GM06990 (cell line): ENCODE data around the gene LRRC8A.
"Not testable (repeated sequence)": the region's sequence is repeated elsewhere in the genome, so short reads cannot be mapped to it uniquely, and the experiment has no call there.

Experiments
- DNase-seq: peaks from one replicate; pipeline ENCODE4 v3.0.0-alpha.2; 2011; ENCODE audit not compliant: insufficient read length; ENCODE audit errors: extremely low read depth
- H3K27me3 ChIP-seq: replicated peaks from 2 replicates; pipeline ENCODE4 v1.6.0; 2011; ENCODE audit warnings: low read length; ENCODE audit not compliant: control insufficient read depth, insufficient read depth
- H3K36me3 ChIP-seq: 2 replicates; pipeline ENCODE4 v1.5.1; 2011; ENCODE audit warnings: low read length; ENCODE audit not compliant: control insufficient read depth, insufficient read depth
- H3K4me3 ChIP-seq: replicated peaks from 2 replicates; pipeline ENCODE4 v1.5.1; 2011; ENCODE audit warnings: low read depth, mild to moderate bottlenecking, control low read depth, low read length
- TF ChIP-seq, protein P1 (sequence below): IDR thresholded peaks from 2 replicates; pipeline ENCODE4 v1.5.1; 2011; ENCODE audit warnings: low read length, control low read depth, mild to moderate bottlenecking, inconsistent platforms; ENCODE audit not compliant: insufficient read depth, poor library complexity, severe bottlenecking

Gene LRRC8A

GRCh38 chr9:128840524-128840923, 41.4 kb upstream of the LRRC8A start:
- H3K36me3 ChIP-seq = no peaks in the 10 kb centered on the region; the same call in 1 of the 2 replicates
- H3K27me3 ChIP-seq = no peaks in the 10 kb centered on the region
- DNase-seq = no peak
- TF ChIP-seq, protein P1, sequence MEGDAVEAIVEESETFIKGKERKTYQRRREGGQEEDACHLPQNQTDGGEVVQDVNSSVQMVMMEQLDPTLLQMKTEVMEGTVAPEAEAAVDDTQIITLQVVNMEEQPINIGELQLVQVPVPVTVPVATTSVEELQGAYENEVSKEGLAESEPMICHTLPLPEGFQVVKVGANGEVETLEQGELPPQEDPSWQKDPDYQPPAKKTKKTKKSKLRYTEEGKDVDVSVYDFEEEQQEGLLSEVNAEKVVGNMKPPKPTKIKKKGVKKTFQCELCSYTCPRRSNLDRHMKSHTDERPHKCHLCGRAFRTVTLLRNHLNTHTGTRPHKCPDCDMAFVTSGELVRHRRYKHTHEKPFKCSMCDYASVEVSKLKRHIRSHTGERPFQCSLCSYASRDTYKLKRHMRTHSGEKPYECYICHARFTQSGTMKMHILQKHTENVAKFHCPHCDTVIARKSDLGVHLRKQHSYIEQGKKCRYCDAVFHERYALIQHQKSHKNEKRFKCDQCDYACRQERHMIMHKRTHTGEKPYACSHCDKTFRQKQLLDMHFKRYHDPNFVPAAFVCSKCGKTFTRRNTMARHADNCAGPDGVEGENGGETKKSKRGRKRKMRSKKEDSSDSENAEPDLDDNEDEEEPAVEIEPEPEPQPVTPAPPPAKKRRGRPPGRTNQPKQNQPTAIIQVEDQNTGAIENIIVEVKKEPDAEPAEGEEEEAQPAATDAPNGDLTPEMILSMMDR = no peak
- H3K4me3 ChIP-seq = no peak overlapping the region

DNA sequence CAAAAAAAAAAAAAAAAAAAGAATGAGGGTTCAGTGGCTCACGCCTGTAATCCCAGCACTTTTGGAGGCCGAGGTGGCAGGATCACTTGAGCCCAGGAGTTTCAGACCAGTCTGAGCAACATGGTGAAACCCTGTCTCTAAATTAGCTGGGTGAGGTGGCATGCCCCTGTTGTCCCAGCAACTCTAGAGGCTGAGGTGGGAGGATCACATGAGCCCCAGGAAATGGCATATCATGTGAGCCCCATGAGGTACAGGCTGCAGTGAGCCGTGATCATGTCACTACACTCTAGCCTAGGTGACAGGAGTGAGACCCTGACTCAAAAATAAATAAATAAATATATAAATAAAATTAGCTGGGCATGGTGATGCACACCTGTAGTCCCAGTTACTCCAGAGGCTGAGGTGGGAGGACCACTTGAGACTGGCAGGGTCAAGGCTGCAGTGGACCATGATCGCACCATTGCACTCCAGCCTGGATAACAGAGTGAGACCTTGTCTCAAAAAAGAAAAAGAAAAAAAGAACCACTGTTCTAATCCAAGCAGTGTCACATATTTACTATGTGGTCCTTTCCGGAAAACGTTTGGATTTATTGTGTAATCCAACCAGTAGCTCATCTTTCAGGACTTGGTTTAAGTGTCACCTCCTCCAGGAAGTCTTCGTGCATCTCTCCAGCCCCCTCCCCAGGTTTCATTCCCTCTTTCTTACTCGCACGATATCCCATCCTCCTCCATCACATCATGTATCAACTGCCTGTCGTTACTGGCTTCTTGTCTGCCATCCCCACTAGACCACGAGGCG, 40.0 kb upstream of the LRRC8A start:
- TF ChIP-seq, protein P1 = no peak
- no peaks in the 10 kb centered on the region; the same call in 1 of the 2 replicates for H3K36me3 ChIP-seq
- no peak for DNase-seq
- H3K4me3 ChIP-seq = no peak overlapping the region
- H3K27me3 ChIP-seq = no peaks in the 10 kb centered on the region

- H3K4me3 ChIP-seq, DNase-seq, H3K27me3 ChIP-seq, H3K36me3 ChIP-seq: not testable (repeated sequence)
These were observed 38.8 kb upstream of the LRRC8A start for GRCh38 chr9:128843171-128843570.

GRCh38 chr9:128845186-128845931, 36.6 kb upstream of the LRRC8A start:
- TF ChIP-seq, protein P1 = no peak
- H3K27me3 ChIP-seq = no peaks in the 10 kb centered on the region
- no peak for DNase-seq
- H3K36me3 ChIP-seq = no peaks in the 10 kb centered on the region
- H3K4me3 ChIP-seq = no peak overlapping the region

DNA sequence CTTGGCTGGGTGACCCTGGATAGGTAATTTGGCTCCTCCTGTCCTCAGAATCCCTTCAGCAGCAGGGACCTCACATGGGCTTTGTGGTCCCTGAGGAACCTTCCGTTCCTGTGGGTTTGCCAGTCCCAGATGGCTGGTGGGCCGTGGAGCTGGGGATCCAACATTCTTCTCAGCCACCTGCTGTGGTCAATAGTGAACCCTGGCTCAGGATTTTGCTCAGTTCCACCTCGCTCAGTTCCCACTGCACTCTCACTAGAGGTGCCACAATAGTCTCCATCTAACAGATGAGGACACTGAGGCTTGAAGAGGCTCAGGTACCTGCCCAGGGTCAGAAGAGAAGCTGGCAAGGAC, 35.3 kb upstream of the LRRC8A start:
- TF ChIP-seq, protein P1 = no peak
- H3K36me3 ChIP-seq = no peaks in the 10 kb centered on the region

GRCh38 chr9:128847803-128848202, 34.1 kb upstream of the LRRC8A start:
- H3K27me3 ChIP-seq = no peaks in the 10 kb centered on the region
- no peak overlapping the region for H3K4me3 ChIP-seq
- no peak for DNase-seq
- TF ChIP-seq, protein P1 = no peak
- no peaks in the 10 kb centered on the region for H3K36me3 ChIP-seq

More for the DNA sequence above, 35.3 kb upstream of the LRRC8A start:
- no peak overlapping the region for H3K4me3 ChIP-seq
- DNase-seq = no peak
- H3K27me3 ChIP-seq = no peaks in the 10 kb centered on the region

GRCh38 chr9:128851024-128851423, 30.9 kb upstream of the LRRC8A start:
- H3K4me3 ChIP-seq, DNase-seq, H3K36me3 ChIP-seq, H3K27me3 ChIP-seq: not testable (repeated sequence)
